IMR-90 (cell line): Measurements from ENCODE around the gene CYFIP1. TPM values are rescaled to one million over a fixed set of nuclear protein-coding genes. Genes with fewer than 3 reads are reported as not detected.

Experiments
- ATAC-seq: fragments of 200-7000 bp; cut with Tn5 transposase; 2 replicates; pipeline ENCODE4 v1.9.1; 2020; ENCODE audit warnings: low read depth, mild to moderate bottlenecking, moderate library complexity
- BruUV-seq: library from RNA; stranded (reverse); fragments of 400-500 nt; replicated peaks from 2 replicates; lab custom pipeline; 2021; lab: Mats Ljungman, UMichigan
- CTCF ChIA-PET: fragments of 300-600 bp; formaldehyde crosslinking; extraction: SDS; loops from one replicate; lab custom pipeline; 2021; ENCODE audit warnings: antibody characterized with exemption; lab: Yijun Ruan, JAX
- POLR2A ChIA-PET: fragments of 300-600 bp; sonication (Branson Sonifier 250); formaldehyde crosslinking; loops from one replicate; lab custom pipeline; 2022; ENCODE audit warnings: antibody characterized with exemption; ENCODE audit not compliant: unreplicated experiment; lab: Charles Lee
- DNase-seq: peaks from one replicate; pipeline ENCODE4 v3.0.0; 2013
- H2AFZ ChIP-seq: replicated peaks from 2 replicates; pipeline ENCODE3; 2013; ENCODE audit warnings: low read length, mild to moderate bottlenecking; ENCODE audit not compliant: poor library complexity
- H2AK5ac ChIP-seq: 2 replicates; pipeline ENCODE4 v1.6.1; 2013; ENCODE audit warnings: low read depth, low read length, inconsistent platforms
- H2AK9ac ChIP-seq: replicated peaks from 2 replicates; pipeline ENCODE3; 2013; ENCODE audit warnings: mild to moderate bottlenecking, low read depth, low read length, moderate library complexity; ENCODE audit not compliant: poor library complexity
- H2BK120ac ChIP-seq: 2 replicates; pipeline ENCODE4 v1.6.1; 2013; ENCODE audit warnings: low read depth, low read length, inconsistent platforms
- H2BK15ac ChIP-seq: 3 replicates; pipeline ENCODE4 v1.6.1; 2013; ENCODE audit warnings: low read depth, low read length, inconsistent platforms
- H2BK20ac ChIP-seq: 2 replicates; pipeline ENCODE4 v1.6.1; 2013; ENCODE audit warnings: low read depth, mild to moderate bottlenecking, inconsistent platforms, low read length, moderate library complexity
- H2BK5ac ChIP-seq: 2 replicates; pipeline ENCODE4 v1.6.1; 2013; ENCODE audit warnings: mild to moderate bottlenecking, low read depth, low read length, inconsistent platforms; ENCODE audit not compliant: poor library complexity, severe bottlenecking
- H3K14ac ChIP-seq: replicated peaks from 2 replicates; pipeline ENCODE4 v1.6.1; 2013; ENCODE audit warnings: low read depth, low read length, inconsistent platforms
- H3K18ac ChIP-seq: 2 replicates; pipeline ENCODE4 v1.6.1; 2013; ENCODE audit warnings: low read depth, low read length, control low read depth
- H3K23ac ChIP-seq: 2 replicates; pipeline ENCODE4 v1.6.1; 2013; ENCODE audit warnings: low read depth, low read length, inconsistent platforms
- H3K27ac ChIP-seq: 2 replicates; pipeline ENCODE4 v1.5.1; 2013; ENCODE audit warnings: mild to moderate bottlenecking, control low read depth, low read length; ENCODE audit not compliant: insufficient read depth
- H3K27me3 ChIP-seq: 2 replicates; pipeline ENCODE4 v1.6.1; 2013; ENCODE audit warnings: low read length; ENCODE audit not compliant: control insufficient read depth, insufficient read depth
- H3K36me3 ChIP-seq: 2 replicates; pipeline ENCODE4 v1.6.1; 2013; ENCODE audit warnings: low read length, mixed read lengths; ENCODE audit not compliant: control insufficient read depth, insufficient read depth
- H3K4ac ChIP-seq: 2 replicates; pipeline ENCODE4 v1.6.1; 2013; ENCODE audit warnings: low read depth, low read length, inconsistent platforms
- H3K4me1 ChIP-seq: 2 replicates; pipeline ENCODE4 v1.6.1; 2013; ENCODE audit warnings: low read length, mixed read lengths; ENCODE audit not compliant: control insufficient read depth, insufficient read depth
- H3K4me2 ChIP-seq: 2 replicates; pipeline ENCODE4 v1.6.1; 2013; ENCODE audit warnings: low read depth, mild to moderate bottlenecking, control low read depth, low read length, moderate library complexity
- H3K4me3 ChIP-seq: 2 replicates; pipeline ENCODE4 v1.5.1; 2013; ENCODE audit warnings: low read depth, mild to moderate bottlenecking, control low read depth, low read length, moderate library complexity; ENCODE audit not compliant: insufficient read depth
- H3K56ac ChIP-seq: 2 replicates; pipeline ENCODE4 v1.6.1; 2013; ENCODE audit warnings: low read length, inconsistent platforms; ENCODE audit not compliant: insufficient read depth; ENCODE audit errors: extremely low read depth
- H3K79me1 ChIP-seq, 2 experiments: 2 replicates each; pipeline ENCODE4 v1.6.1; 2013; ENCODE audit warnings: low read length in 2 of 2, inconsistent platforms in 1 of 2, low read depth in 1 of 2
- H3K9ac ChIP-seq: 2 replicates; pipeline ENCODE4 v1.6.1; 2013; ENCODE audit warnings: low read depth, low read length, control low read depth
- H3K9me1 ChIP-seq: 2 replicates; pipeline ENCODE4 v1.6.1; 2013; ENCODE audit warnings: low read length, inconsistent platforms; ENCODE audit not compliant: insufficient read depth
- H3K9me3 ChIP-seq: 2 replicates; pipeline ENCODE4 v1.6.1; 2013; ENCODE audit warnings: low read length; ENCODE audit not compliant: control insufficient read depth, insufficient read depth
- H4K20me1 ChIP-seq: 2 replicates; pipeline ENCODE4 v1.6.1; 2013; ENCODE audit warnings: low read length, inconsistent platforms; ENCODE audit not compliant: insufficient read depth
- H4K5ac ChIP-seq: 2 replicates; pipeline ENCODE4 v1.6.1; 2013; ENCODE audit warnings: mild to moderate bottlenecking, low read depth, low read length, control low read depth
- H4K8ac ChIP-seq, 2 experiments: 2 replicates each; pipeline ENCODE4 v1.6.1; 2013; ENCODE audit warnings: low read depth in 2 of 2, low read length in 2 of 2, control low read depth in 1 of 2, inconsistent platforms in 1 of 2
- H4K91ac ChIP-seq: 2 replicates; pipeline ENCODE4 v1.6.1; 2013; ENCODE audit warnings: low read depth, low read length, inconsistent platforms; ENCODE audit not compliant: insufficient read depth
- BHLHE40 ChIP-seq: fragments of 150-350 bp; IDR thresholded peaks from 2 replicates; pipeline ENCODE4 v1.6.1; 2016; ENCODE audit warnings: mild to moderate bottlenecking, low read depth, low read length
- FOS ChIP-seq: fragments of 150-350 bp; IDR thresholded peaks from 2 replicates; pipeline ENCODE4 v1.6.1; 2016; ENCODE audit warnings: low read depth, low read length
- MAZ ChIP-seq: IDR thresholded peaks from 2 replicates; pipeline ENCODE4 v1.6.1; 2012; ENCODE audit warnings: low read depth, mild to moderate bottlenecking, low read length, improper control_type of control experiment, moderate library complexity, borderline replicate concordance
- SMC3 ChIP-seq: fragments of 150-350 bp; IDR thresholded peaks from 2 replicates; pipeline ENCODE4 v1.6.1; 2016; ENCODE audit warnings: low read depth, mild to moderate bottlenecking, antibody characterized with exemption, low read length, moderate library complexity
- WGBS, 2 experiments: methylation state at CpG; one replicate each; pipeline versions ENCODE4 v1.1.5 to v1.1.7; 2013; ENCODE audit warnings: missing lambda C conversion rate in 2 of 2; ENCODE audit not compliant: insufficient read length in 1 of 2; ENCODE audit errors: extremely low coverage in 2 of 2; 5-methylcytosine and 5-hydroxymethylcytosine counted together
- dilution Hi-C: fragments of 300-500 bp; cut with HindIII; formaldehyde crosslinking; loops from one replicate; pipeline ENCODE4 v1.14.3; 2018; ENCODE audit warnings: low sequenced_read_pairs; ENCODE audit not compliant: unreplicated experiment
- in situ Hi-C: fragments of 300-500 bp; cut with MboI; formaldehyde crosslinking; loops from 3 replicates; pipeline ENCODE4 v1.14.3; 2019; ENCODE audit warnings: low sequenced_read_pairs, inconsistent platforms, mixed read lengths
- intact Hi-C: fragments of 100-400 bp; cut with micrococcal nuclease; formaldehyde crosslinking; loops from 2 replicates; pipeline ENCODE4 v1.10.0; 2022
- polyA plus RNA-seq, 3 experiments: library from polyadenylated mRNA; depleted of rRNA; stranded (reverse); fragments of >200 nt; gene quantifications; 2 replicates each; pipeline ENCODE4 v1.2.3, GENCODE V29; 2012; ENCODE audit warnings: low replicate concordance in 1 of 3
- total RNA-seq: library from RNA; depleted of rRNA; stranded (reverse); fragments of >200 nt; gene quantifications from 2 replicates; pipeline ENCODE4 v1.2.3, GENCODE V29; 2012
- TF ChIP-seq, protein P1 (sequence below): fragments of 150-350 bp; IDR thresholded peaks from 2 replicates; pipeline ENCODE4 v1.6.1; 2016; ENCODE audit warnings: low read depth, mild to moderate bottlenecking, low read length, moderate library complexity, borderline replicate concordance

CYFIP1 gene
- total and polyA plus RNA-seq, 2 of the 4 experiments (the other 2 are of a cell fraction), result 58.4 to 163 TPM

DNA sequence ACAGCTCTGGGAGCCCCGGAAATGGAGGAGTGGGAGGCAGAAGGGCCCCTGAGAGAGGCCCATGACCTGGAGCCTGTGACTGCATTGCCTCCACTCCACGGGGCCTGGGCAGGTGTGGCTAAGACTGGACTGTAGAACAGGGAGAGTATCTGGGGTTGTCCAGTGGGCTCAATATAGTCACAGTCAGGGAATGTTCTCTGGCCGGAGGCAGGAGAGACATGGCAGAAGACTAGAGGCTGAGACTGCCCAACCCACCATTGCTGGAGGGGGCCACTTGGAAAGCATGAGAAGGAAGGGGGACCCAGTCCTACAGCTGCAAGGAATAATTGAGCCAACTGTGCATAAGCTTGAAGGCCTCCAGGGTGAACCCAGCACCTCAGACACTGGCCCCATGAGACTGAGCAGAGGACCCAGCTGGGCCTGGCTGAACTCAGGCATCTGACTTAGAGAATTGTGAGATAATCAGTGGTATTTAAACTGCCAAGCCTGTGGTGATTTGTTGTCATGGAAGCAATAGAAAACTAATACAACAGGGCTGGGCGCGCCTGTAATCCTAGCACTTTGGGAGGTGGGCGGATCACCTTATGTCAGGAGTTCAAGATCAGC is 108.6 kb downstream of the CYFIP1 start:
- ATAC-seq, result no peak
- Histone ChIP-seq H3K9ac (no peak overlapping the region), H3K27me3 (no peaks in the 10 kb centered on the region), H4K20me1 (peaks cover 10% of the 10 kb centered on the region; the same call in 1 of the 2 replicates), H4K8ac (no peak overlapping the region), H3K4ac (no peak overlapping the region), H3K4me1 (peaks cover 10% of the 10 kb centered on the region), H3K79me1 (peaks cover 10 to 40% of the 10 kb centered on the region in 2 experiments), H3K36me3 (peaks cover 55% of the 10 kb centered on the region), H2AK5ac (no peak overlapping the region), H2BK15ac (no peak overlapping the region), H3K9me1 (peaks cover 23% of the 10 kb centered on the region), H3K9me3 (no peaks in the 10 kb centered on the region), H3K56ac (no peak overlapping the region), H2AFZ (no peak overlapping the region), H2BK5ac (no peak overlapping the region), H3K18ac (no peak overlapping the region), H2AK9ac (peak overlapping the region; percentile 3), H2BK20ac (no peak overlapping the region), H3K4me3 (no peak overlapping the region), H3K4me2 (no peak overlapping the region), H3K14ac (no peak overlapping the region), H3K23ac (no peak overlapping the region), H2BK120ac (no peak overlapping the region), H4K5ac (no peak overlapping the region), H4K91ac (no peak overlapping the region), H3K27ac (no peak overlapping the region)
- dilution Hi-C loops (no loop called here), intact Hi-C loops (no loop called here), in situ Hi-C loops (no loop called here)
- 100% methylated on average over 2 of the region's 6 CpGs; no CpG with 5 or more reads in 1 of the 2 experiments for WGBS, 2 experiments
- CTCF ChIA-PET, result no interaction called here
- POLR2A ChIA-PET, result interaction anchor here (0.5 kb wide), 1 partner anchor 9 kb away, joined by 3 read pairs; no protein-coding TSS in a partner anchor
- no TSS peak for BruUV-seq
- DNase-seq, result no peak
- TF ChIP-seq, protein P1, sequence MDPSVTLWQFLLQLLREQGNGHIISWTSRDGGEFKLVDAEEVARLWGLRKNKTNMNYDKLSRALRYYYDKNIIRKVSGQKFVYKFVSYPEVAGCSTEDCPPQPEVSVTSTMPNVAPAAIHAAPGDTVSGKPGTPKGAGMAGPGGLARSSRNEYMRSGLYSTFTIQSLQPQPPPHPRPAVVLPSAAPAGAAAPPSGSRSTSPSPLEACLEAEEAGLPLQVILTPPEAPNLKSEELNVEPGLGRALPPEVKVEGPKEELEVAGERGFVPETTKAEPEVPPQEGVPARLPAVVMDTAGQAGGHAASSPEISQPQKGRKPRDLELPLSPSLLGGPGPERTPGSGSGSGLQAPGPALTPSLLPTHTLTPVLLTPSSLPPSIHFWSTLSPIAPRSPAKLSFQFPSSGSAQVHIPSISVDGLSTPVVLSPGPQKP, result no peak
- TF ChIP-seq BHLHE40, result no peak
- no peak for TF ChIP-seq SMC3
- no peak for TF ChIP-seq MAZ
- no peak for TF ChIP-seq FOS
